Ramos (cell line): ENCODE measurements around the gene MCF2L2.

Experiments used
- in situ Hi-C: fragments of 300-500 bp; cut with MboI; formaldehyde crosslinking; loops from one replicate; pipeline ENCODE4 v1.14.3; 2022; ENCODE audit warnings: low sequenced_read_pairs; ENCODE audit not compliant: unreplicated experiment

MCF2L2 gene

DNA sequence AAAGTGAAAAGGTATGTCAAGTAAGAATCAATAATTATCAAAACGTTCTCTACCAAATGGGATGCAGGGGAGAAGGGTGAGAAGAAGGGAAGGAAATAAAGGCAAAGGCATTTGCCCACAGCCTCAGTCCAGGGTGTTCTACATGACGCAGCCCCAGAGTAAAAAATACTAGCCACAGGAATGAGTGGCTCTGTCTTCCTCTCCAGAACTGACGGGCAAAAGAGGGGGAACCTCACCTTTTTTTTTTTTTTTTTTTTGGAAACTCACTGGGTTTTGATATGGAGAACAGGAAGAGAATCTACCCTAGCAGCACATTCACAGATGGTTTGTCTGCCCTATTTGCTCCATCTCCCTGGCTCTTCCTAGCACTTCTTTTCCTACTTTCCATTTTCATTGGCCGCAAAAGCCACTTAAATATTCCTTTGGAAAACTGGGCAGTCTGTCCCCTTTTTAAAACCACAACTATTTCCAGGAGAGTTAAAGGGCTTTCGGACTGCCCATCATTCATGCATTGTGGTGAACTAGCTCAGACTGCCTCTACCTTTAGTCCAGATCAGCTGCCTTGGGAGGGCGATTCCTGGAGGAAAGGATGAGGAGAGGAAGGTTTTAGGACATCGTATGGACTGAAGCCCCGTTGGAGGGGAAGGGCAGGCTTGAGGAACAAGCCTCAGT, 147.2 kb downstream of the MCF2L2 start:
- in situ Hi-C loops = no loop called here

DNA sequence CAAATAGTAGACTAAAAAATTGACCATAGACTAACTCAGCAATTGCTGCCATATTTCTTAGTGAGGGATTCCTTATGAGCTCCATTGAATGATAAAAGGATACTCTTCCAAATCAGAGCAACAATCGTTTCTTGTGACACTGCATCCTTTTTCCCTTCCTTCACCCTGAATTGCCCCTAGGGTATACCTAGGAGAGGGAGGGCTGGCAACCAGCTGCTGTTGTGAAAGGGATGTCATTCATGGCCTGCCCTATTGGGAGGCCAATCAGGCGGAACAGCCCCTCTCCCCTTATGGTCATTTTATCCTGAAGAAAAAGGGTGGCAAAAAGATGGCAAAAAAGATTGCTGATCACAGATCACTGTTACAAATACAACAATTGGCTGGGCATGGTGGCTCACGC, 149.0 kb downstream of the MCF2L2 start:
- in situ Hi-C loops = no loop called here

DNA sequence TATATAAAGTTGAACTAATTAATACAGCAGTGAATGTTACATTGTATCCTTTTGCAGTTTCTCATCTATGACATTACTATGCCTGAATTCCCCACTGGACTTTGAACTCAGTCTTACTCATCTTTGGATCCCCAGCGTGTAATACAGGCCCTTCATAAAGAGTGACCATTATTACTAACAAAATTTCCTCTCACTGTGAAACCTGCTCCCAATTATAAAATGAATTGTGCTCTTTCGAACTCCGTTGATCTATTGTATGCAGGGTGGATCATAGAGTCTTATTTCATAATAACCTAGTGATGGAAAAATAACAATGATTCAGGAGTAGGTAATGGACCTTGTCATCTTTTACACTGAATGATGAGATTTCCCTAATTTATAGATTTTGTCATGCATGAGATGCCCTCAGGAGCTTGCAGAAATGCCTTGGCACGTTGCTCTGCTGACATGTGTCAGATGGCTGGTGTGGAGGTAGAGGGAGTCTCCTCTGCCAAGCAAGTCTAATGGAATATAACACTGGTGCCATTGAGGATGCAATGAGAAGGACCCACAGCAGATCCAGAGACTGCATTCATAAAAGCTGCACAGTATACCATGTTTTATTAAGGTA, 149.8 kb downstream of the MCF2L2 start:
- in situ Hi-C loops = no loop called here

DNA sequence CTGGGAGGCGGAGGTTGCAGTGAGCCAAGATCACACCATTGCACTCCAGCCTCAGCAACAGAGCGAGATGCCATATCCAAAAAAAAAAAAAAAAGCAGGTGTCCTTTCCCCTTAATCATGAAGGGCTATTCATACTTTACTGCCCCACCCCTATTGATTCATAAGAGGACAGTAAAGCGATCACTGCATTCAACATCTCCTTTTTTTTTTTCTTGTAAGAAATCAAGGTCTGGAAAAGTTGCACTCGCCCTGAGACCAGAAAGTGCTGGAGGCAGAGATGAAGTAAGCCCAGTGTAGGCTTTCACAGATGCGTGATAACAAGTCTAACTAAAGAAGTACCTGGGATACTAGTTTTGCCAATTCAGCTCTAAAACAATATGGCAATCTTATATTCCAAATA, 151.2 kb downstream of the MCF2L2 start:
- in situ Hi-C loops = no loop called here

DNA sequence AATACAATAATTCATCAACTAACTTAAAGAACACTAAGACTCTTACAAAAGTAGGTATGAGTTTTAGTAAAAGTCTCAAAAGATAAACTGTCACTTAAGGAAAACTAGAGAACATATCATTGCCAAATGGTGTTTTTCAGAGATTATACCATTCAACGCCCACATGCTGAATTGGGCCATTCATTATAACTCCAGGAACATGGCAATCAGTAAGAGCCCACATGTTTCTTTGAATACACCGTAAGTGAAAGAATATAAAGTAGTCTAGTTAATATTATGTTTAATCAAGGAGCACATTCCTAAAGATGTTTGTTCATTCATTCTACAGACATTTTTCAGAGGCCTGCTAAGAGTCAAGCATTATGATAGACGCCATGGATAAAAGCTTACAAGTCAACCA, 152.5 kb downstream of the MCF2L2 start:
- in situ Hi-C loops = no loop called here

DNA sequence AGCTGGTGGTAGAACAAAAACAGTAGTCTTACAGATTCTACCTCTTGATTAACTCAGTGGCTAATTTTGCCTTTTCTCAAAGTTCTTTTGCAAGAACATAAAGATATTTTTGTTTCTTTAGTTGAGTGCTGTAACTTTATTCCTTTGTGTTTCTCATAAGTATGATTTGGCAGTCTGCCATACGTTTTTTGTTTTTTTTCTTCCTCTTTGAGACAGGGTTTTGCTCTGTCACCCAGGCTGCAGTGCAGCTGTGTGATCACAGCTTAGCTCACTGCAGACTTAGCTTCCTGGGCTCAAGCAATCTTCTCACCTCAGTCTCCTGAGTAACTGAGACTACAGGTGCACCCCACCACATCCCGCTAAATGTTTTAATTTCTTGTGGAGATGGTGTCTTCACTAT, 153.0 kb downstream of the MCF2L2 start:
- in situ Hi-C loops = no loop called here

DNA sequence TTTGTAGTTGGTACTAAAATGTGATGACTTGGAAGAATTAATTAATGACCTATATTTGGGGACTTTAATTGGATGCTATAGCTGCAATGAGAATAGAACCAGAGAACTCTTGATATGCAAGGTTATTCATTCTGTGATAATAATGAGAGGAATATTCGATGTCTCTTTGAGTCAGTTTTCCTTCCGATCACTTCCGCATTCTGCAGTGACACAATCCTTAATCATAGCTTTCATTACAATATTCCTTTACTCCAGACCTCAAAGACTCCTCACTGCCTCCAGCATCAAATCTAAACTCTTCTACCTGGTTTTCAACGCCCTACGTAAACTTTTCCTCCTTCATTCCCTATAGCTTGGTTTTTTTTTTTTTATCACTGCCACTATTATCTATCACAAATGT, 153.8 kb downstream of the MCF2L2 start:
- in situ Hi-C loops = no loop called here

DNA sequence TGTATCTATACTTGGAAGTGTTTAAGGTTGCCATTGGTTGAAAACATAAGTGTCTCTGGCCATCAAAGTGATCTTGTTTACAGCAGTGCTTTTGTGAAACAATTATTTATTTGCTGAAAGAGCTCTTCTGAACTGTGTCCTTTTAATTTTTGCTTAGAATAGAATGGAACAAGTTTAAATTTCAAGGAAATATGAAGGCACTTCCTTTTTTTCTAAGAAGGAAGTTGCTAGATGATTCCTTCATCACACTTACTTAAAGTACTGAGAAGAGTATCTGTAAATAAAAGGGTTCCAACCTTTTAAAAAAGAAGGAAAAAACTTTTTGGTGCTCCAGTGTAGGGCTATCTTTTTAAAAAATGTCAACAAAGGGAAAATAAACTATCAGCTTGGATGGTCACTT, 155.6 kb downstream of the MCF2L2 start:
- in situ Hi-C loops = no loop called here

DNA sequence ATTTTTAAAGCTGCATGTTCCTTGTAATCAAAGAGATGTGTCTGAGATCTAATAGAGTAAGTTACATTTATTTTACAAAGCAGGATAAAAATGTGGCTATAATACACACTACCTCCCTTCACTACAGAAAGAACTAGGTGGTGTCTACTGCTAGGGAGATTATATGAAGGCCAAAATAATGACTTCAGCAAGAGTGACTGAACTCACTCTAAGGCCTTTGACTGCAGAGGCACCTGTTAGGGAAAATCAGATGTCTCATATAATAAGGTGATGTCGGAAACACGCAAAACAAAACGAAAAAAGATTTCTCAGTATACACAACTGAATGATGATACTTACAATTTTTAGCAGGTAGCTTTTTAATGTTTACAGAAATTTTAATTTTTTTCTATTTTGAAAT, 156.3 kb downstream of the MCF2L2 start:
- in situ Hi-C loops = no loop called here

DNA sequence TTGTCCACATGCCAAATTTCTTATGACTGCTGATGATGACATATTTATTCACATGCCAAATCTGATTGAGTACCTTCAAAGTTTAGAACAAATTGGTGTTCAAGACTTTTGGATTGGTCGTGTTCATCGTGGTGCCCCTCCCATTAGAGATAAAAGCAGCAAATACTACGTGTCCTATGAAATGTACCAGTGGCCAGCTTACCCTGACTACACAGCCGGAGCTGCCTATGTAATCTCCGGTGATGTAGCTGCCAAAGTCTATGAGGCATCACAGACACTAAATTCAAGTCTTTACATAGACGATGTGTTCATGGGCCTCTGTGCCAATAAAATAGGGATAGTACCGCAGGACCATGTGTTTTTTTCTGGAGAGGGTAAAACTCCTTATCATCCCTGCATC, 158.1 kb downstream of the MCF2L2 start:
- in situ Hi-C loops = no loop called here

DNA sequence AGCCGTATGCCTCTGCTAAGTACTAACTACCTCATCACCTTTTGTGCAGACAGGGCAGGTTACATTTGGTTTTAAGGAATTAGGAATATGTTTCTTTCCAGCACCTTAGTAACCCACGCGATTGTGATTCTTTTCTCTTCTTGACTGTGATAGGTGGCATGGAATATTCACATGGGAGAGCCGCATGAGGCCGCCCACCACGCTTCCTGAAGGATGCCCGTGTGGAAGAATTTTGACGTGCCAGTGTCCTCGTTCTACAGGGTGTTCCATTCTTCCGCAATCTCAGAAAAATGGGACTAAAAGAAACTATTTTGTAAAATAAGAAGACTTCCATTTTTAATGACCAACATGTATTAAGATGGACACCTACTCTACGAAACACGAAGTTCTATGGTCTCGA, 159.1 kb downstream of the MCF2L2 start:
- in situ Hi-C loops = no loop called here

DNA sequence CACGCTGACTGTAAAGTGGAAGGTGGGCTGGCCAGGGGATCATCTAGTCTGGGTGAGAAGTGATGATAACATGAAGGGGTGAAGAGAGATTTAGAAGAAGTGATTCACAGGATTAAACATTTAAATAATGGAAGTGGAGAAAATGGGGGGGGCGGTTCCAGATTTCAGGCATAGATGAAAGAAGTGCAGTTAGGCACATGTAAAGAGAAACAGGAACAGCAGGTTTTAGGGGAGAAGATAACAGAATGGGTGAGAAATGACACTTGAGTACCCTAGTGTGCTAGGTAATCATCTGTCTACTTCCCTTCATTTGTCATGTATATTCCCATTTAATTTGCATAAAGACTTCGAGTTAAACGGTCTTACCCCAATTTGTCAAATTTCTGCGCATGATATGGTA, 160.1 kb downstream of the MCF2L2 start:
- in situ Hi-C loops = no loop called here

DNA sequence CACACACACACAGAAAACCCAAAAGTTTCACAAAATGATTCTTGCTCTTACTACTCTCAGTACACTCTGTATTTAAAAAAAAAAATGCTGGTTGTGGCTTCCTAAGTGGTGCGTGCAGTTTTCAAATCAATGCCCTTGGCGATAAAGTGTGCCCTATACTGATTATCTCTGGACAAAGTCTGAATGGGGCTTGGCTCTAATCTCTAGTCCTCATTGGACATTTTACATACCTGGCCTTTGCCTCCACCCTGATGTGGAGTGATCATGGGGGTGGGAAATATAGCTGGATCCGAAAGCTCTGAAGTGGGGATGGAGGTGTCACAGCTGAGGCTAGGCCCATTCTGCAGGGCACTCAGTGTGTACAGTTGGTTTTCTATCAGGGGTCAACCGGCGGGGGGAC, 161.3 kb downstream of the MCF2L2 start:
- in situ Hi-C loops = no loop called here

DNA sequence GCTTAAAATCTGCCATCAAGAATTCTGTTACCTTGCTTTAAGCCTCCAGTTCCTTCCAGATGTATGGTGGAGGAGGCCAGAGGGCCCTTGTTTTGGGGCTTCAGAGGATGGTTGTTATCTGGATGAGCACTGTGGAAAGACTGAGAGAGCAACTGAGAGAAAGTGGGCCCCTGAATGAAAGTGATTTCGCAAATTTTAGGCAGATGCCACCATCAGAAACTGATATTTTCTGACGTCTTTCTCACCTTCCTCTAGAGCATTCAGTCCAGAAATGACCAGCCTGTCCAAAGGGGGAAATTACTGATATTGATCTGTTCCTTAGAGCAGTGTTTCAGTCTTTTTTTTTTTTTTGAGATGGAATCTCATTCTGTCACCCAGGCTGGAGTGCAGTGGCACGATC, 162.0 kb downstream of the MCF2L2 start:
- in situ Hi-C loops = no loop called here

DNA sequence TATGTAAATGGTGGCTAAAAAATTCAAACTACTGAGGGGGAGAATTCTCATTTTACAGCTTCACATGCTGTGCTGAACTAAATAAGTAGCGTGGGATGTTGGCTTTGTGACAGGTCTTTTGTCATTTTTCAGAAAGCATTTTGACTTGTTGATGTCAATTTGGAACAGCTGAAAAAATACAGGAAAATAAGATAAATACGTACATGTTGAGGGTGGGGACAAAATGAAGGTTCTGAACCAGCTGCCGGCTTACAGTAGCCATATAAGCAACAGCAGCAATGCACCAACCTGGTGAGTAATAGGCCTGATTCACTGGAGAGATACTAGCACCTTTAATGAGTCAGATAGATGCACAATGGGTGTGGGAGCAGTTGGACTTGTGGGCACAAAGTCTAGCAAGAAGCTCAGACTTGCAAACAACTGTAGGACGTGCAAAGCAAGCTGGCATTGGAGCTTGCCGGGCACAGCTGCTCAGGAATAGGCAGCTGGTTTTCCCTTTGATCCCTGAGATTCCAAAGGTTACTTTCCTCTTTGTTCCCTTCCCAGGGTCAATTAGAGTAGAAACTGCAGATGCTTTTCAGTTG, 162.5 kb downstream of the MCF2L2 start:
- in situ Hi-C loops = no loop called here

DNA sequence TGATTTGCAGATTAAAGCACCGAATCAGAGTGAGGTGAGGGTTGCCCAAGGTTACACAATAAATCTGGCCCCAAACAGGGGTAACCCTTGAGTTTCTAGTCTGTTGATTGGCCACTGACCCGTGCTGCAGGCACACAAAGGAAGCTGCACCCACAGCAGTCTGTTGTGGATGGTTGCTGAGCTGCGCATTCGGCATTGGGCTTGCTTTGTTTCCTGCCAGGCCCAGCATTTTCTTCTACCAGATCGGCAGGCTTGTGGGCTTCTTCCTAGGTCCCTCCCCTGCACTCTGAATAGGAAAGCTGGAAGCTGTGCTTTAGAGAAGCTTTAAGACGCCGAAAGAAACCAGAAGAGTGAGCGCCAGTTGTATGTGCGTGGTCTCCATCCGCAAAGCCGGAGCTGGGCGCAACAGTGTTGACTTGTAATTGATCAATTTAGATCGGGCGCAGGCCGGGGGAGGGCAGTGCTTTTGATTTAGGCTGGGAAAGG, 163.2 kb downstream of the MCF2L2 start:
- in situ Hi-C loops = no loop called here

DNA sequence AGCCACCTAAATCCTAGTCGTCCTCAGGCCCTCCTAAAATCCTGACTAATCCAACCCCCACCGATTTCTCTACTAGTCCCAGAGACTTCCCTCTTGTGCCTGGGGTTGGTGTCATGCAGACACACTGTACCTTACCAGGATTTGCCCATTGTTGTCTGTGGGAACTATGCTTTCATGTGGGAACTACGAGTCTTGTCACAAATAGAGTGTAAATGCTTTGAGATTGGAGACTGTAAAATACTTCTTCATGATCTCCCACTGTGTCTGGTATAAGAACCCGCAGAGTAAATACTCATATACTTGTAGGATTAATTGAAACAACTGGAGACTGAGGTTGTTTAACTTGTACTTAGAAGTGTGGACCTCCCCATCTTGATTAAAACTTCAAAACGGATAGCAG, 164.2 kb downstream of the MCF2L2 start:
- in situ Hi-C loops = no loop called here

DNA sequence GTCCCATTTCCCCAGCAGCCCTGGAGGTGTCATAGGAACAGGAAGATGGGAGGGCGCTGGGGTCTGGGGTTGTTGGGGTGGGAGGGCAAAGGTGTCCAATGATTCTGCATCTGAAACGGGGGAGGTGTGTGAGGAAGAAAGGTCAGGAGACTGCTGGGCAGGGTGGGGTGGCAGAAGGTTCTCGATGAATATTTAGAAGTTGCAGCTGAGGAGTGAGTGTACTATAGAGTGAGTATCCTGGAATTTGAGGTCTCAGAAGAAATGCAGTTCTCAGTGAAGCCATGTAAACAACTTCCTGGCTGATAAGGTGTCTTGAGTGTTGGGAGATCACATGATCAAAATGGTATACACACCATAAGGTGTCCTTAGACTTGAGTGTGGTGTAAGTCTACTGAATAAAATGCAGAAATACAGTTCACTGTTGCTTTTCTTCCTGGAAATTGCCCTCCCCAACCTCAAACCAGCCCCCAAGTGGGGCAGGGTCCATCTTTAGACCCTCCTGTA, 165.5 kb downstream of the MCF2L2 start:
- in situ Hi-C loops = no loop called here

DNA sequence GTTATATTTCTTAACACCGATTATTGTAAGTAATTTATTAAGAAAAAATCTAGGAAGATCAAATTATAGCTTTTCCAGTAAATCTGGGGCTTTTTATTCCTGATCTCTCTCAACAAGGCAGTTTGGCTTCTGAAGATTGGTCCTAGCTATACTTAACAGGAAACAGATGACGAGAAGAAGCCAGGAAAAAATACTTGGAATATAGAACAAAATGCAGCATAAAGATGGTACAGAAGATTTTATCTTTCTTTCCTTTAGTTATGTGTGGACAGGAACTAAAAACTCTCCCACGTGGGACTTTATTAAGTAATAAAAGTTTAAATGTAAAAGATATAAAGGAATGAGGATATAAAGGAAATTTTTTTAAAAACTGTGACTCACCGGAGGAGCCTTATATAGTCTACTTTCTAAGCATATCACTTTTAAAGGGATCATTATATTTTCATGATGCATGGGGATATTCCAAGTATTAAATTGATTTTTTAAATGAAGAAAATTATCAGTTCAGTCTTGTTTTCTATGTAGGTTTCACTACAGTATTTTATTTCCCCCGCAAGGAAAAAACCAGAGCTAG, 167.2 kb downstream of the MCF2L2 start:
- in situ Hi-C loops = no loop called here

DNA sequence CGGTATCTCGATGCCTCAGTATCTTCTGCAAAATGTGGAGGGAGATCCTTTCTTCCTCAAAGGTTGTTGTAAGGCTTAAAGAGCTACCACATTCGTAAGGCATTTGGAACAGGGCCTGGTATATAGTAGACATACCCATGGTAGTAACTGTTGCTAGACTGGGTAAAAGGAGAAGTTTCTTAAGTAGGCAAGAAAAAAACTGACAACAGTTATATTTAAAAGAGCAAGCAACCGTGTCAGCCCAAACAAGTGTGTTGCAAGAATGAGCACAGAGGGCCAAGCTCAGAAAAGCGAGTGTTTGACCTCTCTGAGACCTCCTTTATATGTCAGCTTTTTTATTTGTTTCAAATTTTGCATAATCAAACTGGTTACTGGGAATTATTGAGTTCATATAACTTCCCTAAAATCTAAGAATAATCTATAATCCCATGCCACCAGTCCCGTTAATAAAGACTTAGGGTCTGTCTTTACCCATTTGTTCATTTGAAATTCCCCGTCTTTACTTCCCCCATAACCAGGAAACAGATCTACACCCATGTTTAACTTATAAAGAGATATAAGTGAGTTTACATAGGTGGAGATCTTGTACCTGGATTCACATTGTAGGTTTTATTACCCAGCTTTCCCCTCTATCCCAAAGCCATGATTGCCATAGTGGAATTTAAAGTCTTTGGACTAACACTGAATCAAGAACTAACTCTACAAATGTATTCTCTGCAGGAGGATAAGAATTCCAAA, 168.1 kb downstream of the MCF2L2 start:
- in situ Hi-C loops = no loop called here

DNA sequence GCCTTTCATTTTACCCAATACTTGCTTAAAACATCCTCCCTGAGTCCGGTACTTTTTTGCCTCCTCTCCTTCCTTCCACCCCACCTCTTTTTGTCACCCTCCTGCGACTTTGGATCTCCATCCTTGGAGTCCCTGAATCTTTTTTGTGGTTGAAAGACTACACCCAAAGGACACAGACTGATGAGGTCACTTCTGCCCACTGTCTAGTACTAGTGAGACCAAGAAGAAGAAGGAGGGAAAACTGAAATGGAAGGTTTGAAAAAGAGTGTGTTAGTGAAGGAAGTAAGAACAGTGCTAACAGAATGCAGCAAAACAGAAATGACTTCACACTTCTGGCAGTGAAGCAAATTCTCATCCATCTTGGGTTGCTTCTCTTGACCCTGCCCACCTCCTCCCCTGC, 168.8 kb downstream of the MCF2L2 start:
- in situ Hi-C loops = no loop called here
